C4-2B (cell line): ENCODE data around the gene LOXL3.

Experiments
- H3K27ac ChIP-seq: fragments of 450-650 bp; 2 replicates; pipeline ENCODE4 v1.5.1; 2017
- CTCF ChIP-seq: fragments of 450-650 bp; conservative IDR thresholded peaks from 2 replicates; pipeline ENCODE4 v1.5.1; 2017; ENCODE audit warnings: mild to moderate bottlenecking
- ZFX ChIP-seq: fragments of 450-650 bp; IDR thresholded peaks from 2 replicates; pipeline ENCODE4 v1.6.1; 2017

Gene LOXL3

GRCh38 chr2:74593826-74594772 lies 40.4 kb upstream of the LOXL3 start:
- TF ChIP-seq CTCF (no peak), ZFX (no peak)
- no peak overlapping the region for H3K27ac ChIP-seq

GRCh38 chr2:74588664-74589063 lies 34.9 kb upstream of the LOXL3 start:
- TF ChIP-seq CTCF (no peak), ZFX (no peak)
- H3K27ac ChIP-seq = no peak overlapping the region

GRCh38 chr2:74587664-74588277 lies 34.0 kb upstream of the LOXL3 start:
- H3K27ac ChIP-seq = no peak overlapping the region
- peak; percentile 70 for TF ChIP-seq CTCF
- no peak for TF ChIP-seq ZFX

GRCh38 chr2:74585406-74586185 lies 31.9 kb upstream of the LOXL3 start:
- no peak overlapping the region for H3K27ac ChIP-seq
- no peak for TF ChIP-seq CTCF
- TF ChIP-seq ZFX = no peak

- H3K27ac ChIP-seq = no peak overlapping the region
- TF ChIP-seq CTCF = no peak
- TF ChIP-seq ZFX = no peak
Observed at GRCh38 chr2:74584088-74584645, 30.4 kb upstream of the LOXL3 start.

- H3K27ac ChIP-seq = no peak overlapping the region
- TF ChIP-seq CTCF (no peak), ZFX (no peak)
Observed at GRCh38 chr2:74583504-74583903, 29.8 kb upstream of the LOXL3 start.
